ENCODE results near the gene FASTKD2. TPM values are rescaled to one million over a fixed set of nuclear protein-coding genes. Genes with fewer than 3 reads are reported as not detected.
A peak's percentile ranks its signal among the peaks of the same experiment; 100 is the strongest.

FASTKD2 gene
- total RNA-seq, 2 experiments from 2014 or later: 24.9 to 25.7 TPM

DNA sequence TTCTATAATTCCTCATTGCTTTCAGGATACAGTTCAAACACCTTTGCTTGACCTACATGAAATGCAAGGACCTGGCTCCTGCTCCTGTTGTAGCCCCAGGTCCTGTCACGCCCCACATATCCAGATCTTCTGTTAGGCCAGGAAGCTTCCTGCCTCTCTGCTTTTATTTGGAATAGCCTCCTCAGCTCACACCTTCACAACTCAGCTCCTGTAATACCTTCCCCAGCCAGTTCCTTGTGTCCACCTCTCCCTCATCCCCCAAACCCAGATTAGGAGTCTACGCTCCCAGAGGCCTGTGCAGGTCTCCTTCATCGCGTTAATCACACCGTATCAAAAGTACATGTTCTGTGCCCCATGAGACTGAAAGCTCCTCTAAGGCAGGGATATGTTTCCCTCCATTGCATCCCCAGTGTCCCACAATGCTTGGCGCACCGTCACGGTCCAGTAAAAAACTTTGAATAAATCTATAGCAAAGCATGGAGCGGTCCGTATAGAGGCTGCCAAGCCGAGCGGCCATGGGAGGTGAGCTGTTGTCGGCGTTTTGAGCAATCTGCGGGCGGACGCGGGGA is 649 bp upstream of the FASTKD2 start:
- intact Hi-C loops (cut with DNase I, micrococcal nuclease): loop anchor here (2.0 to 10.0 kb wide), 10 partner anchors 16 to 1493 kb away; partner anchors contain the start of genes IDH1 (in 1 of the 2), INO80D (in 1 of the 2), METTL21A (in 1 of the 2) and PLEKHM3 (in 1 of the 2)
- no peak for ATAC-seq (ENCODE audit: poor library complexity)
- no peak for DNase-seq
- peaks cover 35% of the 10 kb centered on the region for H3K36me3 Mint-ChIP-seq (ENCODE audit: low read depth)
- H3K4me1 Mint-ChIP-seq (ENCODE audit: low read depth): peaks cover 42% of the 10 kb centered on the region
- H3K4me3 Mint-ChIP-seq: peak overlapping the region; percentile 96
- ChIA-PET CTCF (interaction anchor here (1.0 kb wide), 1 partner anchor 679 kb away, joined by 4 read pairs; the partner anchor contains the start of gene INO80D), POLR2A (interaction anchor here (0.6 to 1.8 kb wide), 15 partner anchors 18 to 1261 kb away, joined by 3 to 20 read pairs (median 4); partner anchors contain the start of genes CCNYL1, CREB1, EEF1B2 and KLF7)
- H3K27me3 ChIP-seq (ENCODE audit: control insufficient read depth in 1 of 2, insufficient read depth in 2 of 2, low read length in 2 of 2): peaks cover 0 to 18% of the 10 kb centered on the region in 2 experiments
- TF ChIP-seq CTCF (IDR thresholded peaks at IDR 0.05): no peak
- H3K9me3 Mint-ChIP-seq: no peaks in the 10 kb centered on the region
- H3K27me3 Mint-ChIP-seq: peaks cover 6% of the 10 kb centered on the region
- no peaks in the 10 kb centered on the region for H3K9me3 ChIP-seq (ENCODE audit: control insufficient read depth in 1 of 2, insufficient read depth in 1 of 2, low read length in 2 of 2)
- H3K27ac ChIP-seq (ENCODE audit: low read depth in 1 of 2, low read length in 2 of 2): peak overlapping the region; percentile 80 to 85
- peaks cover 17% of the 10 kb centered on the region for H3K36me3 ChIP-seq (ENCODE audit: insufficient read depth, low read length)
- H3K4me3 ChIP-seq (ENCODE audit: low read length): peak overlapping the region; percentile 71
- peak overlapping the region; percentile 97 for H3K27ac Mint-ChIP-seq
- peaks cover 16% of the 10 kb centered on the region for H3K4me1 ChIP-seq (ENCODE audit: insufficient read depth, low read length)

- H3K4me1 Mint-ChIP-seq (ENCODE audit: low read depth): peaks cover 53% of the 10 kb centered on the region
- ATAC-seq (ENCODE audit: poor library complexity) (no peak), DNase-seq (no peak)
- Histone ChIP-seq H3K4me1 (ENCODE audit: insufficient read depth, low read length) (peaks cover 16% of the 10 kb centered on the region), H3K27me3 (ENCODE audit: control insufficient read depth in 1 of 2, insufficient read depth in 2 of 2, low read length in 2 of 2) (peaks cover 0 to 10% of the 10 kb centered on the region in 2 experiments), H3K4me3 (ENCODE audit: low read length) (peak overlapping the region; percentile 71), H3K36me3 (ENCODE audit: insufficient read depth, low read length) (peaks cover 29% of the 10 kb centered on the region), H3K9me3 (ENCODE audit: control insufficient read depth in 1 of 2, insufficient read depth in 1 of 2, low read length in 2 of 2) (no peaks in the 10 kb centered on the region), H3K27ac (ENCODE audit: low read depth in 1 of 2, low read length in 2 of 2) (peak overlapping the region; percentile 80 to 85)
- intact Hi-C loops (cut with DNase I, micrococcal nuclease): loop anchor here (5.0 to 10.0 kb wide), 6 partner anchors 396 to 1491 kb away; partner anchors contain the start of genes IDH1 (in 1 of the 2), INO80D (in 1 of the 2) and ZDBF2 (in 1 of the 2)
- H3K27me3 Mint-ChIP-seq: peaks cover 5% of the 10 kb centered on the region
- POLR2A ChIA-PET: interaction anchor here (0.7 to 1.8 kb wide), 12 partner anchors 16 to 942 kb away, joined by 3 to 20 read pairs (median 4); partner anchors contain the start of genes CREB1 and KLF7
- H3K9me3 Mint-ChIP-seq: no peaks in the 10 kb centered on the region
- H3K4me3 Mint-ChIP-seq: peak overlapping the region; percentile 96
- no peak for TF ChIP-seq CTCF (IDR thresholded peaks at IDR 0.05)
- H3K27ac Mint-ChIP-seq: peak overlapping the region; percentile 97
- peaks cover 50% of the 10 kb centered on the region for H3K36me3 Mint-ChIP-seq (ENCODE audit: low read depth)
- CTCF ChIA-PET: interaction anchor here (0.9 to 1.1 kb wide), 2 partner anchors 34 to 859 kb away, joined by 3 read pairs; partner anchors contain the start of gene METTL21A
Measured at GRCh38 chr2:206766057-206766930, 888 bp downstream of the FASTKD2 start.

GRCh38 chr2:206774871-206775270 is 9.5 kb downstream of the FASTKD2 start:
- CTCF ChIA-PET: no interaction called here

More at GRCh38 chr2:206774871-206775270, 9.5 kb downstream of the FASTKD2 start:
- intact Hi-C loops (cut with DNase I, micrococcal nuclease): no loop called here
- H3K36me3 ChIP-seq (ENCODE audit: insufficient read depth, low read length): peaks cover 74% of the 10 kb centered on the region
- no peak for TF ChIP-seq CTCF (IDR thresholded peaks at IDR 0.05)
- H3K36me3 Mint-ChIP-seq (ENCODE audit: low read depth): peaks cover 96% of the 10 kb centered on the region
- peaks cover 4% of the 10 kb centered on the region for H3K9me3 Mint-ChIP-seq
- no peak overlapping the region for H3K27ac Mint-ChIP-seq
- DNase-seq (no peak), ATAC-seq (ENCODE audit: poor library complexity) (no peak)
- peaks cover 61% of the 10 kb centered on the region for H3K4me1 Mint-ChIP-seq (ENCODE audit: low read depth)
- no peak overlapping the region for H3K4me3 ChIP-seq (ENCODE audit: low read length)
- peaks cover 0 to under 1% of the 10 kb centered on the region in 2 experiments for H3K9me3 ChIP-seq (ENCODE audit: control insufficient read depth in 1 of 2, insufficient read depth in 1 of 2, low read length in 2 of 2)
- no peaks in the 10 kb centered on the region for H3K27me3 Mint-ChIP-seq
- H3K27me3 ChIP-seq (ENCODE audit: control insufficient read depth in 1 of 2, insufficient read depth in 2 of 2, low read length in 2 of 2): no peaks in the 10 kb centered on the region
- H3K4me3 Mint-ChIP-seq: no peak overlapping the region
- POLR2A ChIA-PET: interaction anchor here (0.7 kb wide), 1 partner anchor 384 kb away, joined by 3 read pairs; no protein-coding TSS in a partner anchor
- H3K4me1 ChIP-seq (ENCODE audit: insufficient read depth, low read length): no peaks in the 10 kb centered on the region
- no peak overlapping the region for H3K27ac ChIP-seq (ENCODE audit: low read depth in 1 of 2, low read length in 2 of 2)

Measured in CD4-positive, alpha-beta T cell (primary cell).